IMR-90 (cell line): ENCODE data around the gene OR5F1.

Experiments
- BHLHE40 ChIP-seq: fragments of 150-350 bp; IDR thresholded peaks from 2 replicates; pipeline ENCODE4 v1.6.1; 2016; ENCODE audit warnings: mild to moderate bottlenecking, low read depth, low read length
- CEBPB ChIP-seq: IDR thresholded peaks from 2 replicates; pipeline ENCODE4 v1.6.1; 2012; ENCODE audit warnings: low read depth, low read length, improper control_type of control experiment
- CHD1 ChIP-seq: IDR thresholded peaks from 2 replicates; pipeline ENCODE4 v1.6.1; 2012; ENCODE audit warnings: low read depth, low read length, improper control_type of control experiment
- CTCF ChIP-seq: conservative IDR thresholded peaks from 2 replicates; pipeline ENCODE4 v1.5.1; 2012; ENCODE audit warnings: mild to moderate bottlenecking, low read depth, low read length, improper control_type of control experiment
- MAFK ChIP-seq: IDR thresholded peaks from 2 replicates; pipeline ENCODE4 v1.6.1; 2012; ENCODE audit warnings: low read depth, low read length, improper control_type of control experiment
- MXI1 ChIP-seq: IDR thresholded peaks from 2 replicates; pipeline ENCODE4 v1.6.1; 2012; ENCODE audit warnings: low read depth, mild to moderate bottlenecking, low read length, moderate library complexity, borderline replicate concordance
- POLR2A ChIP-seq: IDR thresholded peaks from 2 replicates; pipeline ENCODE4 v1.6.1; 2012; ENCODE audit warnings: mild to moderate bottlenecking, low read depth, low read length
- RAD21 ChIP-seq: IDR thresholded peaks from 2 replicates; pipeline ENCODE4 v1.6.1; 2012; ENCODE audit warnings: low read length, improper control_type of control experiment
- RCOR1 ChIP-seq: IDR thresholded peaks from 2 replicates; pipeline ENCODE4 v1.6.1; 2012; ENCODE audit warnings: mild to moderate bottlenecking, low read length, improper control_type of control experiment; ENCODE audit not compliant: insufficient replicate concordance
- RFX5 ChIP-seq: IDR thresholded peaks from 2 replicates; pipeline ENCODE4 v1.8.0; 2012; ENCODE audit warnings: low read depth, mild to moderate bottlenecking, low read length, moderate library complexity
- SMC3 ChIP-seq: fragments of 150-350 bp; IDR thresholded peaks from 2 replicates; pipeline ENCODE4 v1.6.1; 2016; ENCODE audit warnings: low read depth, mild to moderate bottlenecking, antibody characterized with exemption, low read length, moderate library complexity
- TF ChIP-seq, protein P1 (sequence below): fragments of 150-350 bp; IDR thresholded peaks from 2 replicates; pipeline ENCODE4 v1.6.1; 2017; ENCODE audit warnings: mild to moderate bottlenecking, antibody characterized with exemption, low read length, low read depth
- TF ChIP-seq, protein P2 (sequence below): fragments of 150-350 bp; IDR thresholded peaks from 2 replicates; pipeline ENCODE4 v1.6.1; 2016; ENCODE audit warnings: low read depth, mild to moderate bottlenecking, low read length, moderate library complexity, borderline replicate concordance

DNA sequence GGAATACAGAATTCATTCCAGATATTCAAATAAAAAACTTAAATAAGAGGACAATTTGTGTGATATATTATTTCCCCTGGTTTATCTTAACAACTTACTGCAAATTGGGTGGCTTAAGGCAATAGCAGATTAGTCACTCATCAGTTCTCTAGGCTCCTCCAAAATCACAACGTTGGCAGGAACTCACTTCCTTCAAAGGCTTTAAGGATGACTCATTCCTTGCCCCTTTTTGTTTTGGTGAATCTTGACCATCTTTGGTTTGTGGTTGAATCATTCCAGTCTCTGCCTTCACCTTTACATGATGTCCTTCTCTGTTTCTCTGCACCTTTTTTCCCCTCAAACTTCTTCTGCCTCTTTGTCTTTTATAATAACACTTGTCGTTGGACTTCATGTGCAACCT, 28.0 kb downstream of the OR5F1 start:
- TF ChIP-seq BHLHE40 (no peak), POLR2A (no peak), CTCF (no peak), RFX5 (no peak), RAD21 (no peak), CHD1 (no peak), MAFK (no peak), CEBPB (no peak), SMC3 (no peak), MXI1 (no peak), RCOR1 (no peak)
- TF ChIP-seq, protein P1, sequence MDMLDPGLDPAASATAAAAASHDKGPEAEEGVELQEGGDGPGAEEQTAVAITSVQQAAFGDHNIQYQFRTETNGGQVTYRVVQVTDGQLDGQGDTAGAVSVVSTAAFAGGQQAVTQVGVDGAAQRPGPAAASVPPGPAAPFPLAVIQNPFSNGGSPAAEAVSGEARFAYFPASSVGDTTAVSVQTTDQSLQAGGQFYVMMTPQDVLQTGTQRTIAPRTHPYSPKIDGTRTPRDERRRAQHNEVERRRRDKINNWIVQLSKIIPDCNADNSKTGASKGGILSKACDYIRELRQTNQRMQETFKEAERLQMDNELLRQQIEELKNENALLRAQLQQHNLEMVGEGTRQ = no peak
- TF ChIP-seq, protein P2, sequence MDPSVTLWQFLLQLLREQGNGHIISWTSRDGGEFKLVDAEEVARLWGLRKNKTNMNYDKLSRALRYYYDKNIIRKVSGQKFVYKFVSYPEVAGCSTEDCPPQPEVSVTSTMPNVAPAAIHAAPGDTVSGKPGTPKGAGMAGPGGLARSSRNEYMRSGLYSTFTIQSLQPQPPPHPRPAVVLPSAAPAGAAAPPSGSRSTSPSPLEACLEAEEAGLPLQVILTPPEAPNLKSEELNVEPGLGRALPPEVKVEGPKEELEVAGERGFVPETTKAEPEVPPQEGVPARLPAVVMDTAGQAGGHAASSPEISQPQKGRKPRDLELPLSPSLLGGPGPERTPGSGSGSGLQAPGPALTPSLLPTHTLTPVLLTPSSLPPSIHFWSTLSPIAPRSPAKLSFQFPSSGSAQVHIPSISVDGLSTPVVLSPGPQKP = no peak
